OCI-LY1 (cell line): ENCODE measurements around the gene CMBL.

Experiments used
- H2AFZ ChIP-seq: fragments of 200-600 bp; sonication (generic), shearing (Covaris generic); 2 replicates; pipeline ENCODE4 v1.6.0; 2014; ENCODE audit warnings: antibody characterized with exemption, mild to moderate bottlenecking, low read length
- H3F3A ChIP-seq: fragments of 200-600 bp; sonication (generic), shearing (Covaris generic); 2 replicates; pipeline ENCODE4 v1.6.0; 2014; ENCODE audit warnings: mild to moderate bottlenecking, antibody characterized with exemption, low read length, moderate library complexity; ENCODE audit not compliant: insufficient read depth
- H3K27ac ChIP-seq: fragments of 200-600 bp; sonication (generic); 2 replicates; pipeline ENCODE4 v1.5.1; 2014; ENCODE audit warnings: low read length, mixed run types, mild to moderate bottlenecking, low read depth; ENCODE audit not compliant: poor library complexity, severe bottlenecking
- H3K27me3 ChIP-seq: fragments of 200-600 bp; sonication (generic); 2 replicates; pipeline ENCODE4 v1.6.0; 2014; ENCODE audit warnings: antibody characterized with exemption, mild to moderate bottlenecking, low read length, moderate library complexity; ENCODE audit not compliant: insufficient read depth
- H3K36me3 ChIP-seq: fragments of 200-600 bp; sonication (generic); 2 replicates; pipeline ENCODE4 v1.6.1; 2014; ENCODE audit warnings: mild to moderate bottlenecking, antibody characterized with exemption, low read length, moderate library complexity, mixed read lengths; ENCODE audit not compliant: insufficient read depth
- H3K4me1 ChIP-seq: fragments of 200-600 bp; sonication (generic); 2 replicates; pipeline ENCODE4 v1.5.1; 2014; ENCODE audit warnings: mild to moderate bottlenecking, low read length, moderate library complexity; ENCODE audit not compliant: insufficient read depth, severe bottlenecking
- H3K4me2 ChIP-seq: fragments of 200-600 bp; sonication (generic), shearing (Covaris generic); 2 replicates; pipeline ENCODE4 v1.6.1; 2014; ENCODE audit warnings: low read length
- H3K4me3 ChIP-seq: fragments of 200-600 bp; sonication (generic); 2 replicates; pipeline ENCODE4 v1.5.1; 2014; ENCODE audit warnings: low read length, low read depth, mild to moderate bottlenecking, mixed read lengths; ENCODE audit not compliant: poor library complexity, severe bottlenecking
- H3K79me2 ChIP-seq: fragments of 200-600 bp; shearing (Covaris generic); 2 replicates; pipeline ENCODE4 v1.6.1; 2016; ENCODE audit warnings: mixed run types, low read length, mixed read lengths; ENCODE audit not compliant: insufficient read depth
- H3K9ac ChIP-seq: fragments of 200-600 bp; sonication (generic), shearing (Covaris generic); 2 replicates; pipeline ENCODE4 v1.6.1; 2014; ENCODE audit warnings: mild to moderate bottlenecking, low read length, mixed read lengths
- H3K9me2 ChIP-seq: fragments of 200-600 bp; sonication (generic), shearing (Covaris generic); 2 replicates; pipeline ENCODE4 v1.6.1; 2014; ENCODE audit warnings: low read depth, mild to moderate bottlenecking, low read length, mixed read lengths
- H3K9me3 ChIP-seq: fragments of 200-600 bp; shearing (Covaris generic); 2 replicates; pipeline ENCODE4 v1.6.1; 2014; ENCODE audit warnings: low read length, mixed read lengths
- H4K20me1 ChIP-seq: fragments of 200-600 bp; sonication (generic), shearing (Covaris generic); 2 replicates; pipeline ENCODE4 v1.6.0; 2016; ENCODE audit warnings: mild to moderate bottlenecking, low read length; ENCODE audit not compliant: insufficient read depth
- EZH2 ChIP-seq: fragments of 200-600 bp; sonication (generic), shearing (Covaris generic); IDR thresholded peaks from 2 replicates; pipeline ENCODE4 v1.8.0; 2017; ENCODE audit warnings: borderline replicate concordance, mixed run types, mild to moderate bottlenecking, antibody characterized with exemption, low read length, moderate library complexity, mixed read lengths
- TF ChIP-seq, protein P1 (sequence below): fragments of 200-600 bp; sonication (generic), shearing (Covaris generic); IDR thresholded peaks from 2 replicates; pipeline ENCODE4 v1.5.1; 2017; ENCODE audit warnings: mild to moderate bottlenecking, antibody characterized with exemption, low read length, moderate library complexity, mixed read lengths

Gene CMBL

DNA sequence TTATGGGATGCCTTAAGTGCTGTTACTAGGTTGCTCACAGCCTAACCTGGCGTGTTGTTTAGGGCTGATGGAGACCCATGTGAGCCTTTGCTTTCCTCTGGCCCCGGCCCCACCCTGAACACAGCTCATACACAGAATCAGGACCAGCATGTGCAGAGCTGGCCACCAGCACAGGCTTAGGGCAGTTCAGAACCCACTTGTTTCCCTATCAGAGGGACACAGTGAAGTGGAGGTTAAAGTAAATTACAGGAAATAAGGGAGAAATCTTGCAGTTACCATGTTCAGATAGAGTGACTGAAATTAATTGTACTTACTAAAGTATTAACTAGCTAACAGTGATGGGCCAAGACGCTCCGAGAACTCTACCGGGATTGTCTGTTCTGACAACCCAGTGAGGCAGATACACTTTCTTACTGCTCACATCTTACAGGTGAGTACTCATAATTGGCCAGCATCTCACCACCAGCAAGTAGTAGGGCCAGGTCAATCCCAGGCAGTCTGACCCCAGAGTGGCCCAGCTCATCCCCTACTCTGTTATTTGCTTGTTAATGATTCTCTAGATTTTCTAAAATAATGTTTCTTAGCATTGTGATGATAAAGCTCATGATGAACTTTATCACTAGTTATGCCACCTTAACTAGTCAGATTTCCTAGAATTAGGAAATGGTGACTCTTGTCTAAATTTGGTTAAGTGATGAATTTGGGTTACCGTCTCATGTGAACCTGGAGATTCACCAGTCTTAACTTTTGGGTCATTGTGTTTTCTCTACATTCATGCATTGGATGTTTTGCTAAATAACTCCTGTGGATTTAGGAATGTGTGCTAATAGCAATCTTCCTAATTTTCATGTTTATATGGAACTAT lies 42.2 kb downstream of the CMBL start:
- no peak overlapping the region for H3K4me2 ChIP-seq
- no peaks in the 10 kb centered on the region for H4K20me1 ChIP-seq
- H3F3A ChIP-seq = peaks cover 12% of the 10 kb centered on the region; the same call in 1 of the 2 replicates

DNA sequence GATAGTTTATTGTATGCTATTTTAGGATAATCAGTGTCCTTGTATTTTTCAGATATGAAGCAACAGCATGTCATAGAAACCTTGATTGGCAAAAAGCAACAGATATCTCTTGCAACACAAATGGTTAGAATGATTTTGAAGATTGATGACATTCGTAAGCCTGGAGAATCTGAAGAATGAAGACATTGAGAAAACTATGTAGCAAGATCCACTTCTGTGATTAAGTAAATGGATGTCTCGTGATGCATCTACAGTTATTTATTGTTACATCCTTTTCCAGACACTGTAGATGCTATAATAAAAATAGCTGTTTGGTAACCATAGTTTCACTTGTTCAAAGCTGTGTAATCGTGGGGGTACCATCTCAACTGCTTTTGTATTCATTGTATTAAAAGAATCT lies 43.1 kb downstream of the CMBL start:
- H3K4me3 ChIP-seq = no peak overlapping the region
- TF ChIP-seq, protein P1, sequence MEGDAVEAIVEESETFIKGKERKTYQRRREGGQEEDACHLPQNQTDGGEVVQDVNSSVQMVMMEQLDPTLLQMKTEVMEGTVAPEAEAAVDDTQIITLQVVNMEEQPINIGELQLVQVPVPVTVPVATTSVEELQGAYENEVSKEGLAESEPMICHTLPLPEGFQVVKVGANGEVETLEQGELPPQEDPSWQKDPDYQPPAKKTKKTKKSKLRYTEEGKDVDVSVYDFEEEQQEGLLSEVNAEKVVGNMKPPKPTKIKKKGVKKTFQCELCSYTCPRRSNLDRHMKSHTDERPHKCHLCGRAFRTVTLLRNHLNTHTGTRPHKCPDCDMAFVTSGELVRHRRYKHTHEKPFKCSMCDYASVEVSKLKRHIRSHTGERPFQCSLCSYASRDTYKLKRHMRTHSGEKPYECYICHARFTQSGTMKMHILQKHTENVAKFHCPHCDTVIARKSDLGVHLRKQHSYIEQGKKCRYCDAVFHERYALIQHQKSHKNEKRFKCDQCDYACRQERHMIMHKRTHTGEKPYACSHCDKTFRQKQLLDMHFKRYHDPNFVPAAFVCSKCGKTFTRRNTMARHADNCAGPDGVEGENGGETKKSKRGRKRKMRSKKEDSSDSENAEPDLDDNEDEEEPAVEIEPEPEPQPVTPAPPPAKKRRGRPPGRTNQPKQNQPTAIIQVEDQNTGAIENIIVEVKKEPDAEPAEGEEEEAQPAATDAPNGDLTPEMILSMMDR = no peak
- no peak for TF ChIP-seq EZH2
- no peaks in the 10 kb centered on the region for H3K9me3 ChIP-seq
- peaks cover 68% of the 10 kb centered on the region for H3K36me3 ChIP-seq
- H3K4me1 ChIP-seq = no peaks in the 10 kb centered on the region
- no peak overlapping the region for H3K9ac ChIP-seq
- peaks cover 12% of the 10 kb centered on the region; the same call in 1 of the 2 replicates for H3F3A ChIP-seq
- H3K27me3 ChIP-seq = no peaks in the 10 kb centered on the region
- H2AFZ ChIP-seq = no peak overlapping the region
- H3K79me2 ChIP-seq = no peaks in the 10 kb centered on the region
- H4K20me1 ChIP-seq = no peaks in the 10 kb centered on the region
- no peak overlapping the region for H3K27ac ChIP-seq
- no peaks in the 10 kb centered on the region for H3K9me2 ChIP-seq
- H3K4me2 ChIP-seq = no peak overlapping the region

More for the DNA sequence above, 42.2 kb downstream of the CMBL start:
- TF ChIP-seq, protein P1 = no peak
- TF ChIP-seq EZH2 = no peak
- Histone ChIP-seq H3K9me2 (no peaks in the 10 kb centered on the region), H3K79me2 (no peaks in the 10 kb centered on the region), H3K27me3 (no peaks in the 10 kb centered on the region), H3K9me3 (no peaks in the 10 kb centered on the region), H3K4me3 (no peak overlapping the region), H3K36me3 (peaks cover 59% of the 10 kb centered on the region), H3K27ac (no peak overlapping the region), H2AFZ (no peak overlapping the region), H3K9ac (no peak overlapping the region), H3K4me1 (no peaks in the 10 kb centered on the region)

DNA sequence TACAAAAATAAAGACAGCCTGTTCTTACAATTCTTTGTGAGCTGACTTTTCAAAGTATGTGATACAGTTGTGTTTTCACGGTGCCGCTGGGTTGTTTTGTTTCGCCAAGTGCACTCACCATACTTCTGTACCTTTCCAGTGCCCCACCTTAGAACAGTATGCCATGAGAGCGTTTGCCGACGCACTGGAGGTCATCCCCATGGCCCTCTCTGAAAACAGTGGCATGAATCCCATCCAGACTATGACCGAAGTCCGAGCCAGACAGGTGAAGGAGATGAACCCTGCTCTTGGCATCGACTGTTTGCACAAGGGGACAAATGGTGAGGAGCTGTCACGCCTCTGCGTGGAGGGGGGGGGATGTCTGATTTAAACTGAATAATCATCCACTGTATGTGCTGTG lies 44.7 kb downstream of the CMBL start:
- no peaks in the 10 kb centered on the region for H3K27me3 ChIP-seq
- H3K36me3 ChIP-seq = peaks cover 84% of the 10 kb centered on the region
- no peaks in the 10 kb centered on the region for H3K9me3 ChIP-seq
- H3K79me2 ChIP-seq = no peaks in the 10 kb centered on the region
- TF ChIP-seq, protein P1 = no peak
- no peak for TF ChIP-seq EZH2
- H3K4me3 ChIP-seq = no peak overlapping the region
- no peak overlapping the region for H3K4me2 ChIP-seq
- no peak overlapping the region for H3K27ac ChIP-seq
- H2AFZ ChIP-seq = no peak overlapping the region
- H4K20me1 ChIP-seq = no peaks in the 10 kb centered on the region
- peaks cover 12% of the 10 kb centered on the region; the same call in 1 of the 2 replicates for H3F3A ChIP-seq
- H3K9me2 ChIP-seq = no peaks in the 10 kb centered on the region
- H3K4me1 ChIP-seq = no peaks in the 10 kb centered on the region
- no peak overlapping the region for H3K9ac ChIP-seq
